ENCODE data around the gene MTHFS. TPM values are rescaled to one million over a fixed set of nuclear protein-coding genes. Genes with fewer than 3 reads are reported as not detected.

MTHFS gene
- total RNA-seq, 4 donors from 2014 or later: 19.4 to 41.3 (median 36.8) TPM

DNA sequence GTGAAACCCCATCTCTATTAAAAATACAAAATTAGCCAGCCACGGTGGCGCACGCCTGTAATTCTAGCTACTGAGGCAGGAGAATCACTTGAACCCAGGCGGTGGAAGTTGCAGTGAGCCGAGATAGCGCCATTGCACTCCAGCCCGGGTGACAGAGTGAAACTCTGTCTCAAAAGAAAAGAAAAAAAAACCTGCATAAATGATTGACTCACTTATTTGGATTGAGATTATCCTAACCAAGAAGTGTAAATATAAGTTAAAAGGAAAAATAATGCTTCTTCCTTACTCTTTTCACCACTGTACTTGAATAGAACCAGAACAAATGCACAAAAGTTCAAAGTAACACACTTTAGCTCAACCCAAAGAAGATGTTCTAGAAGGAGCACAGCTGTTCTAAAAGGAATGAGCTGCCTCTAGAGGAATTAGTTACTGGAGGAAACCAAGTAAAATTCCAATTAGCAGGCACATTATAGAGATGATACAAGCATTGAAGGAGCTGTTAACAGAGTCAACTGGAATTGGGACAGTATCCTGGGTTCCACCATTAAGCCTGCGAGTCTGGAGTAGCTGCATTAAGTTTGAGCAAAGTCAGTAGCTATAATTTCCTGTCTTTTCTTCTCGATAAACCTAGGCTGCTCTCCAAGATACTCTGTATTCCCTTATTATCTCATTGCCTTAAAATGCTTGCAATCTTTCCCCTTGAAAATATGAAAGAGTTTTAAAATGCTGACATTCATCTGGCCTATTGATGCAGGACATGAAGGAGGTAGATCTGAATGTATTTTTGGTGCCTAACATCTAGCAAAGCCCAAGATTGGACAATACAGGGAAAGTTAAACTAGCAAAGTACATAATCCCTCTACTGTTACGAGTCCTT, 9.5 kb downstream of the MTHFS start:
- TF ChIP-seq CTCF (IDR thresholded peaks at IDR 0.05; ENCODE audit: low read depth): no peak

GRCh38 chr15:79886124-79886523, 10.7 kb downstream of the MTHFS start:
- TF ChIP-seq CTCF (IDR thresholded peaks at IDR 0.05; ENCODE audit: low read depth): no peak

GRCh38 chr15:79884204-79884596, 12.6 kb downstream of the MTHFS start:
- no peak for TF ChIP-seq CTCF (IDR thresholded peaks at IDR 0.05; ENCODE audit: low read depth)

- no peak for TF ChIP-seq CTCF (IDR thresholded peaks at IDR 0.05; ENCODE audit: low read depth)
Measured at GRCh38 chr15:79883579-79884203, 13.1 kb downstream of the MTHFS start.

DNA sequence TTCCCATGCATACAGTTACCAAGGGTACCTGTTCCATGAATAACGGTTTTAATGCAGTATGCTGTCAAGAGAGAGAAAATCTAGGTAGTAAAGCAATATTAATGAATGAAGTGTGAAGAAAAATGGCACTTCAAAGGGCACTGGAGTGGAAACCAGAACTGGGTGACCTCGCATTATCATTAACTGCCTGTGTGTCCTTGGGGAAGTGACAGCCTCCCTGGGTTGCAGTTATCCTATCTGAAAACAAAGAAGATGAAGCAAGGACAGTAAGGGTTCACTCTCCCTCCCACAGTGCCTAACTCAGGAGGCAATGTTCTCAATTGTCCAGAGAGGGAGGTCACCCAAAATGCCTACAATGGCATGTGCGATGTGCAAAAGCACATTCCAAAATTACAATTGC, 15.1 kb downstream of the MTHFS start:
- no peak for TF ChIP-seq CTCF (IDR thresholded peaks at IDR 0.05; ENCODE audit: low read depth)

DNA sequence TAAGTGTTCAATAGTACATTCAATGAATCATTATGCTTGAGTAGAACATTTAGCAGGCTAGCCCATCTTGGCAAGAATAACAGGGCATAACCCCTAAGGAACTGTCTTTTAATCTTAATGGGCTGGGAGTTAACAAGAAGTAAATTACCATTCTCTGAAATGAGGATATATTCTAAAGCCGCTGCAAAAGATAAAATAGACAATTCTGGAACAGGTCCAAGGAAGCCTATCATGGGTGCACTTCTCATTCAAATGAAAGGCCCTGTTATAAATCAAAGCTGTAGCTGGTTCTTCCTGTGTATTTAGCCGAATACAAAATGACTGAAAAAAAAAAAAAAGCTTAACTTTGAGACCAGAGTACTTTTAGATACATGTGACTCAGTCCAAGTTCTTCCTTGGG, 15.6 kb downstream of the MTHFS start:
- TF ChIP-seq CTCF (IDR thresholded peaks at IDR 0.05; ENCODE audit: low read depth): no peak

GRCh38 chr15:79878078-79878705, 18.6 kb downstream of the MTHFS start:
- TF ChIP-seq CTCF (IDR thresholded peaks at IDR 0.05; ENCODE audit: low read depth): no peak

All from subcutaneous adipose tissue (tissue), 4 donors.